Measurements from ENCODE around the gene EMP1.
A peak's percentile ranks its signal among the peaks of the same experiment; 100 is the strongest.

Gene EMP1

DNA sequence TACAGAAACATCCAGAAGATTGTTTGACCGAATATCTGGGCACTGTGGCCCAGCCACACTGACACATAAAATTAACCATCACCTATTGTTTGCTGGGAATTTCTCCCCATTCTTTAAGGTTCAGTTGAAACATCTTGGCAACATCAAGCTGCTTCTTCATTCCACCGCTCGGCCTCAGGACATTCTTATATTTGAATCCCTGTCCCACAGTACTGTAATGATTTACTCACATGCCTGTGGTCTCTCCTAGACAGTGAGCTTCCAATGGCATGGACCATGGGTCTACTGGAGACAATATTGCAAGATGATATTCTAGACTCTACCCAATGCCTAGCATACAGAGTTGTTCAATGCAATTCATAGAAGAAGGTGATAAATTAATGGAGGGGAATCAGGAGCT lies 56.1 kb downstream of the EMP1 start:
- TF ChIP-seq SIN3A (IDR thresholded peaks at IDR 0.05; ENCODE audit: borderline replicate concordance, insufficient read depth, low read length) (no peak), TAF1 (IDR thresholded peaks at IDR 0.05; ENCODE audit: borderline replicate concordance, insufficient read depth, low read length) (no peak), POLR2AphosphoS5 (IDR thresholded peaks at IDR 0.05; ENCODE audit: low read depth, low read length) (no peak), FOXP2 (optimal IDR thresholded peaks at IDR 0.05; ENCODE audit: borderline replicate concordance, extremely low read depth, extremely low read length, insufficient read depth) (no peak)
- TF ChIP-seq, protein P1, sequence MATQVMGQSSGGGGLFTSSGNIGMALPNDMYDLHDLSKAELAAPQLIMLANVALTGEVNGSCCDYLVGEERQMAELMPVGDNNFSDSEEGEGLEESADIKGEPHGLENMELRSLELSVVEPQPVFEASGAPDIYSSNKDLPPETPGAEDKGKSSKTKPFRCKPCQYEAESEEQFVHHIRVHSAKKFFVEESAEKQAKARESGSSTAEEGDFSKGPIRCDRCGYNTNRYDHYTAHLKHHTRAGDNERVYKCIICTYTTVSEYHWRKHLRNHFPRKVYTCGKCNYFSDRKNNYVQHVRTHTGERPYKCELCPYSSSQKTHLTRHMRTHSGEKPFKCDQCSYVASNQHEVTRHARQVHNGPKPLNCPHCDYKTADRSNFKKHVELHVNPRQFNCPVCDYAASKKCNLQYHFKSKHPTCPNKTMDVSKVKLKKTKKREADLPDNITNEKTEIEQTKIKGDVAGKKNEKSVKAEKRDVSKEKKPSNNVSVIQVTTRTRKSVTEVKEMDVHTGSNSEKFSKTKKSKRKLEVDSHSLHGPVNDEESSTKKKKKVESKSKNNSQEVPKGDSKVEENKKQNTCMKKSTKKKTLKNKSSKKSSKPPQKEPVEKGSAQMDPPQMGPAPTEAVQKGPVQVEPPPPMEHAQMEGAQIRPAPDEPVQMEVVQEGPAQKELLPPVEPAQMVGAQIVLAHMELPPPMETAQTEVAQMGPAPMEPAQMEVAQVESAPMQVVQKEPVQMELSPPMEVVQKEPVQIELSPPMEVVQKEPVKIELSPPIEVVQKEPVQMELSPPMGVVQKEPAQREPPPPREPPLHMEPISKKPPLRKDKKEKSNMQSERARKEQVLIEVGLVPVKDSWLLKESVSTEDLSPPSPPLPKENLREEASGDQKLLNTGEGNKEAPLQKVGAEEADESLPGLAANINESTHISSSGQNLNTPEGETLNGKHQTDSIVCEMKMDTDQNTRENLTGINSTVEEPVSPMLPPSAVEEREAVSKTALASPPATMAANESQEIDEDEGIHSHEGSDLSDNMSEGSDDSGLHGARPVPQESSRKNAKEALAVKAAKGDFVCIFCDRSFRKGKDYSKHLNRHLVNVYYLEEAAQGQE (IDR thresholded peaks at IDR 0.05; ENCODE audit: insufficient read depth in 1 of 2, low read depth in 2 of 2, low read length in 2 of 2): no peak

DNA sequence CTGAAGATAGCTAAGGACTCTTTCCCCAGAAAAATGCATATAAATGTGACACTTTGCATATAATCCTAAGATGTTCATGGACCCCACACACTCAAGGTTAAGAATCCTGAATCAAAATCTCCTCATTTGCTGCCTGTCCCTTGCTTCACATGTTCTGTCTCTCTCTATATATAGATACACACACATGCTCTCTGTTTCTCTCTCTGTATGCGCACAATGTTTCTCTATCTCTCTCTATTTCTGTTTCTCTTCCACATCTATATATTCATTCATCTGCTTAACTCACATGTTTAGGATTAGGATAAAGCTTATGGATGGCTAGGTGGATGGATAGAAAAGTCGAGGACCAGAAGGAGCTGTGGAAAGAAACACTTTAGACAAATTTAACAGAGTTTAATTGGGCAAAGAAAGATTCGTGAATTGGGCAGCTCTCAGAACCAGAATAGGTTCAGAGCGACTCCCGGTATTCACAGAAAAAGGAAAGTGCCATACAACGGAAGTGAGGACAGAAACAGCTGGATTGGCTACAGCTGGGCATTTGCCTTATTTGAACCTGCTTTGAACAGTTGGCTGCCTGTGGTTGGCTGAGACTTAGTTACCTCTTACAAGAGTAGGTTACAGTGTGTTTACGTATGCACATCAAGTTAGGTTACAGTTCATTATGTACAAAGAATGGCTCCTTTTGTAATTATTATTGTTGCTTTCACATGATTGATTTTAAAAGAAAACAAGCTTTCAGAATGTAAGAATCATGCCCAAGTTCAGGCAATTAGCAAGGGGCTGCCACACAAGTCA lies 57.6 kb downstream of the EMP1 start:
- TF ChIP-seq FOXP2 (optimal IDR thresholded peaks at IDR 0.05; ENCODE audit: borderline replicate concordance, extremely low read depth, extremely low read length, insufficient read depth): no peak

DNA sequence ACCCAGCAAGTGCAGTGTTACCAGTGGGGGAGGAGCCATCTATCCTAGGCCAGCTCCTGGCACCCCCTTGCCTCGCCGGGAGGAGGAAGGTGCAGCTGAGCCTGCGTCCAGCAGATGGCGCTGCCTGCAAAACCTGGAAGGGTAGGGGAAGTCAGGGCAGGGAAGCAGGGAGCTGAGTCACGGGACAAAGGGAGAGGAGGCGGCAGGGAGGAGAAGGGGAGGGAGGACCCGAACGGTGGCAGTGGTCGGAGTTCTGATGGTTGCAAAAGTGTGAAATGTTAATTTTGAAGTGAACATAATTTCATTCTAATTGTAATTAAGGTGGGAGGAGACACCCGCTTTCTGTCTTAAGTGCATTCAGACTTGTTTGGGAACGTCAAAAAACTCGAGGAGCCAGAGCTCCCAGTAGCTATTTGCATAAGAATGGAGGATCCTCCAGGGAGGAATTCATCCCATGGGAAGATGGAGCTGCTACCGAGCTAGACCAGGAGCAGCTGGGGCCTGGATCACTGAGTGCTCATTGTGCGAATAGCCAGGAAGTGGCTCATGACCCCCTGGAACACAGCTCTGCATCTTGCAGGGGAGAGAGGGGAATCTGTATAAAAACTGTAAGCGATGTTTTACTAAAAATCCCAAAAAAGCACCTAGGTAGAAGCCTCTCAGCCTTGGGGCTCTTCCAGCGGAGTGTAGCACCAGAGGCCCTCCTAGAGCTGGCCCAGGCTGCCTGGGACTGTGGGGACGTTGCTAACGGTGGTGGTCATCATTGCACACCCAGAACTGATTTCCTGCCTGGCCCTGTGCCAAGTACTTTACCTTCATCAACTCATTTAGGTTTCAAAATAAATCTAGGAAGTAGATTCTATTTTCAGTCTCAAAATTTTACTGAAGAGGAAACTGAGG lies 59.5 kb downstream of the EMP1 start:
- peak; percentile 90 for TF ChIP-seq FOXP2 (optimal IDR thresholded peaks at IDR 0.05; ENCODE audit: borderline replicate concordance, extremely low read depth, extremely low read length, insufficient read depth)
- TF ChIP-seq SIN3A (IDR thresholded peaks at IDR 0.05; ENCODE audit: borderline replicate concordance, insufficient read depth, low read length): no peak
- TF ChIP-seq TAF1 (IDR thresholded peaks at IDR 0.05; ENCODE audit: borderline replicate concordance, insufficient read depth, low read length): no peak

GRCh38 chr12:13256692-13257045 lies 60.1 kb downstream of the EMP1 start:
- TF ChIP-seq FOXP2 (optimal IDR thresholded peaks at IDR 0.05; ENCODE audit: borderline replicate concordance, extremely low read depth, extremely low read length, insufficient read depth) (no peak), SIN3A (IDR thresholded peaks at IDR 0.05; ENCODE audit: borderline replicate concordance, insufficient read depth, low read length) (no peak), POLR2AphosphoS5 (IDR thresholded peaks at IDR 0.05; ENCODE audit: low read depth, low read length) (no peak), TAF1 (IDR thresholded peaks at IDR 0.05; ENCODE audit: borderline replicate concordance, insufficient read depth, low read length) (no peak)
- TF ChIP-seq, protein P1 (IDR thresholded peaks at IDR 0.05; ENCODE audit: insufficient read depth in 1 of 2, low read depth in 2 of 2, low read length in 2 of 2): no peak

DNA sequence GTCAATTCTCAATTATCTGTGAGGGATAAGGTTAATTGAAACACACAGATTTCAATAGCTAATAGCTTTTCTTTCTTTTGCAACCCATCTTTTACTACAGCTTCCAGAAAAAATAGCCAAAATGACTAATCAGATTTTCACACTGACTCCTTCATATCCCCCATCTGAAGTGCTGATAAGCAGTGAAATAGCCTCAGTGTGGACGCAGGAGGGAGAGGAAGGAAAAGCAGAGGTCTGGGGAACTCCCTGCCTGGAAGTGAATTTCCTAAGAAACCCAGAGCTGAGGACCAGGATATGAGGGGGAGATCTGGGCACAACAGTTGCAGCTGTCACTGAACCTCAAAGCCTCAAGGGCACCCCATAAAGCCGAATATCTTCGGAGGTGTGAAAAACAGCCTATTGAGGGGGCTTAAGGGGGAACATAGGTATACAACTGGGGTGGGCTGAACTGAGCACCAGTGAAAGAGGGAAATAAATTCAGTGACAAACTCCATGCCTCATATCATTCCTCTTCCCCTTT lies 60.9 kb downstream of the EMP1 start:
- TF ChIP-seq, protein P1 (IDR thresholded peaks at IDR 0.05; ENCODE audit: insufficient read depth in 1 of 2, low read depth in 2 of 2, low read length in 2 of 2): no peak
- TF ChIP-seq SIN3A (IDR thresholded peaks at IDR 0.05; ENCODE audit: borderline replicate concordance, insufficient read depth, low read length) (no peak), TAF1 (IDR thresholded peaks at IDR 0.05; ENCODE audit: borderline replicate concordance, insufficient read depth, low read length) (no peak), POLR2AphosphoS5 (IDR thresholded peaks at IDR 0.05; ENCODE audit: low read depth, low read length) (no peak), FOXP2 (optimal IDR thresholded peaks at IDR 0.05; ENCODE audit: borderline replicate concordance, extremely low read depth, extremely low read length, insufficient read depth) (no peak)
